DMS53 (cell line): ENCODE results near the gene KHDC4.

Experiments used
- DNase-seq: peaks from one replicate; lab custom pipeline; 2025; lab: John Stamatoyannopoulos, UW

Gene KHDC4

GRCh38 chr1:155934097-155934935 lies at the start of gene KHDC4:
Gene KHDC4 (minus strand): TSS chr1:155934413. CDS start chr1:155934373, 40 bp downstream.
- DNase-seq = peak; percentile 100

- DNase-seq = peak; percentile 68
These were observed 49.2 kb upstream of the KHDC4 start for GRCh38 chr1:155983191-155984024.

GRCh38 chr1:155982106-155982505 lies 47.9 kb upstream of the KHDC4 start:
- no peak for DNase-seq

GRCh38 chr1:155981266-155982088 lies 47.3 kb upstream of the KHDC4 start:
- DNase-seq = no peak

- peak; percentile 19 for DNase-seq
These were observed 45.6 kb upstream of the KHDC4 start for GRCh38 chr1:155979597-155980343.

- no peak for DNase-seq
These were observed 44.8 kb upstream of the KHDC4 start for GRCh38 chr1:155978973-155979429.

GRCh38 chr1:155978325-155978972 lies 44.2 kb upstream of the KHDC4 start, which contains the start of gene ARHGEF2:
Gene ARHGEF2 (minus strand): TSS chr1:155978547. CDS start chr1:155978427, 120 bp downstream.
- peak; percentile 77 for DNase-seq

- peak; percentile 63 for DNase-seq
These were observed 43.6 kb upstream of the KHDC4 start for GRCh38 chr1:155977690-155978324.

GRCh38 chr1:155976913-155977689 lies 42.9 kb upstream of the KHDC4 start:
- DNase-seq = peak; percentile 44

GRCh38 chr1:155976062-155976912 lies 42.1 kb upstream of the KHDC4 start:
- no peak for DNase-seq

GRCh38 chr1:155975375-155976061 lies 41.3 kb upstream of the KHDC4 start:
- no peak for DNase-seq

GRCh38 chr1:155974208-155975115 lies 40.2 kb upstream of the KHDC4 start:
- no peak for DNase-seq

GRCh38 chr1:155973723-155974122 lies 39.5 kb upstream of the KHDC4 start:
- DNase-seq = no peak

- no peak for DNase-seq
These were observed 37.9 kb upstream of the KHDC4 start for GRCh38 chr1:155971910-155972809.

GRCh38 chr1:155970531-155971167 lies 36.4 kb upstream of the KHDC4 start:
- no peak for DNase-seq
